Stimulated activated CD4-positive, alpha-beta T cell treated with anti-CD3 and anti-CD28 coated beads, Interleukin-2, amount 100 ng/mL, for 4 hours (primary cell): ENCODE results near the gene FYCO1.
"Not testable (repeated sequence)": the region's sequence is repeated elsewhere in the genome, so short reads cannot be mapped to it uniquely, and the experiment has no call there.

Experiments
- DNase-seq: peaks from one replicate; pipeline ENCODE4 v3.0.0-alpha.2; 2020; ENCODE audit warnings: low read depth

FYCO1 gene

GRCh38 chr3:45995236-45996192, at the start of gene FYCO1:
TSS of gene FYCO1 (minus strand) at chr3:45995824. CDS start at chr3:45984910, 10,914 bp downstream.
- peak; percentile 87 for DNase-seq

- DNase-seq, result no peak
These were observed 43.3 kb upstream of the FYCO1 start for GRCh38 chr3:46038916-46039315.

- not testable (repeated sequence) for DNase-seq
These were observed 42.4 kb upstream of the FYCO1 start for GRCh38 chr3:46038071-46038470.

- no peak for DNase-seq
These were observed 40.6 kb upstream of the FYCO1 start for GRCh38 chr3:46036191-46036590.

GRCh38 chr3:46031747-46032146, 36.1 kb upstream of the FYCO1 start:
- no peak for DNase-seq

- no peak for DNase-seq
These were observed 35.6 kb upstream of the FYCO1 start for GRCh38 chr3:46031269-46031668.

GRCh38 chr3:46030626-46031025, 35.0 kb upstream of the FYCO1 start:
- DNase-seq, result no peak

GRCh38 chr3:46029953-46030543, 34.4 kb upstream of the FYCO1 start:
- no peak for DNase-seq

GRCh38 chr3:46027736-46028397, 32.2 kb upstream of the FYCO1 start:
- DNase-seq, result no peak

- no peak for DNase-seq
These were observed 31.5 kb upstream of the FYCO1 start, which contains the start of gene XCR1 for GRCh38 chr3:46027021-46027705. TSS of gene XCR1 (minus strand) at chr3:46027483. CDS start at chr3:46021947, 5,536 bp downstream.

GRCh38 chr3:46025139-46025538, 29.5 kb upstream of the FYCO1 start:
- no peak for DNase-seq

- DNase-seq, result no peak
These were observed 28.5 kb upstream of the FYCO1 start for GRCh38 chr3:46024131-46024530.

- no peak for DNase-seq
These were observed 27.5 kb upstream of the FYCO1 start for GRCh38 chr3:46022909-46023785.

GRCh38 chr3:46021516-46021915, 25.9 kb upstream of the FYCO1 start:
- no peak for DNase-seq

GRCh38 chr3:46020766-46021510, 25.3 kb upstream of the FYCO1 start:
- DNase-seq, result no peak

GRCh38 chr3:46019707-46020106, 24.1 kb upstream of the FYCO1 start:
- no peak for DNase-seq

GRCh38 chr3:46017720-46018119, 22.1 kb upstream of the FYCO1 start:
- DNase-seq, result no peak

- DNase-seq, result no peak
These were observed 17.9 kb upstream of the FYCO1 start for GRCh38 chr3:46013316-46014094.

GRCh38 chr3:46012246-46012645, 16.6 kb upstream of the FYCO1 start:
- DNase-seq, result no peak
